Ishikawa (cell line): Measurements from ENCODE around the gene RNF112.

ENCODE experiments used
- EP300 ChIP-seq: IDR thresholded peaks from 2 replicates; pipeline ENCODE4 v1.6.1; 2012; ENCODE audit warnings: borderline replicate concordance
- ZBTB7A ChIP-seq: IDR thresholded peaks from 2 replicates; pipeline ENCODE4 v1.6.1; 2012; ENCODE audit warnings: low read depth

DNA sequence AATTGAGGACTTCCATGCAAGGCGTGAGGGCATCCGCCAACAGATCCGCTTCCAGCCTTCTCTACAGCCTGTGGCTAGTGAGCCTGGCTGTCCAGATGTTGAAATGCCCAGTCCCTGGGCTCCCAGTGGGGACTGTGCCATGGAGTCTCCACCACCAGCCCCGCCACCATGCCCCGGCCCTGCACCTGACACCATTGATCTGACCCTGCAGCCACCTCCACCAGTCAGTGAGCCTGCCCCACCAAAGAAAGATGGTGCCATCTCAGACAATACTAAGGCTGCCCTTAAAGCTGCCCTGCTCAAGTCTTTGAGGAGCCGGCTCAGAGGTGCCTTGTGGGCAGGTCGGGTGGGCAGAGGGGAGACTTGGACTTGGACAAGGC, 29.7 kb upstream of the RNF112 start:
- TF ChIP-seq EP300 (no peak), ZBTB7A (no peak)
